Central memory CD8-positive, alpha-beta T cell (primary cell): ENCODE measurements around the gene ERBB4.

Source experiments
- ATAC-seq: fragments of 150-1000 bp; cut with Tn5 transposase; replicated peaks from 2 replicates; pipeline ENCODE4 v1.10.0; 2022; ENCODE audit warnings: mild to moderate bottlenecking, moderate FRiP score, moderate number of reproducible peaks; ENCODE audit not compliant: poor library complexity, severe bottlenecking; ENCODE audit errors: extremely low read depth
- DNase-seq, 2 donors: peaks; one replicate each; pipeline ENCODE4 v3.0.0; 2021; ENCODE audit warnings: low spot score in 2 of 2
- H3K27ac Mint-ChIP-seq: one replicate; pipeline ENCODE4 v1.8.0; 2022; ENCODE audit warnings: low read depth, mild to moderate bottlenecking, moderate library complexity, mixed read lengths
- H3K27me3 Mint-ChIP-seq: one replicate; pipeline ENCODE4 v1.8.0; 2022; ENCODE audit warnings: mixed read lengths
- H3K36me3 Mint-ChIP-seq: one replicate; pipeline ENCODE4 v1.8.0; 2022; ENCODE audit warnings: mild to moderate bottlenecking, moderate library complexity, mixed read lengths; ENCODE audit not compliant: insufficient read depth
- H3K4me1 Mint-ChIP-seq: one replicate; pipeline ENCODE4 v1.8.0; 2022; ENCODE audit warnings: mixed read lengths
- H3K4me3 Mint-ChIP-seq: one replicate; pipeline ENCODE4 v1.8.0; 2022; ENCODE audit warnings: mild to moderate bottlenecking, moderate library complexity, mixed read lengths
- H3K9me3 Mint-ChIP-seq: one replicate; pipeline ENCODE4 v1.8.0; 2022; ENCODE audit warnings: mixed read lengths

ERBB4 gene

GRCh38 chr2:212364112-212364985 is 174.3 kb downstream of the ERBB4 start:
- no peaks in the 10 kb centered on the region for H3K36me3 Mint-ChIP-seq
- no peaks in the 10 kb centered on the region for H3K27me3 Mint-ChIP-seq
- no peaks in the 10 kb centered on the region for H3K9me3 Mint-ChIP-seq
- no peak for ATAC-seq
- DNase-seq = no peak
- no peak overlapping the region for H3K4me3 Mint-ChIP-seq
- H3K27ac Mint-ChIP-seq = no peak overlapping the region
- H3K4me1 Mint-ChIP-seq = no peaks in the 10 kb centered on the region

- ATAC-seq (no peak), DNase-seq (no peak)
- peaks cover 3% of the 10 kb centered on the region for H3K9me3 Mint-ChIP-seq
- H3K27ac Mint-ChIP-seq = no peak overlapping the region
- no peaks in the 10 kb centered on the region for H3K36me3 Mint-ChIP-seq
- H3K4me1 Mint-ChIP-seq = no peaks in the 10 kb centered on the region
- H3K27me3 Mint-ChIP-seq = no peaks in the 10 kb centered on the region
- H3K4me3 Mint-ChIP-seq = no peak overlapping the region
Measured at GRCh38 chr2:212361174-212361756, 177.3 kb downstream of the ERBB4 start.

GRCh38 chr2:212360068-212360460 is 178.5 kb downstream of the ERBB4 start:
- H3K4me1 Mint-ChIP-seq = no peaks in the 10 kb centered on the region
- no peak overlapping the region for H3K4me3 Mint-ChIP-seq
- no peaks in the 10 kb centered on the region for H3K27me3 Mint-ChIP-seq
- H3K36me3 Mint-ChIP-seq = no peaks in the 10 kb centered on the region
- peaks cover 5% of the 10 kb centered on the region for H3K9me3 Mint-ChIP-seq
- no peak for ATAC-seq
- no peak for DNase-seq
- no peak overlapping the region for H3K27ac Mint-ChIP-seq

- no peak for ATAC-seq
- H3K27me3 Mint-ChIP-seq = no peaks in the 10 kb centered on the region
- no peak overlapping the region for H3K27ac Mint-ChIP-seq
- H3K36me3 Mint-ChIP-seq = no peaks in the 10 kb centered on the region
- peaks cover 5% of the 10 kb centered on the region for H3K9me3 Mint-ChIP-seq
- DNase-seq = no peak
- H3K4me3 Mint-ChIP-seq = no peak overlapping the region
- H3K4me1 Mint-ChIP-seq = no peaks in the 10 kb centered on the region
Measured at GRCh38 chr2:212359425-212360067, 179.1 kb downstream of the ERBB4 start.

- Mint-ChIP-seq H3K4me1 (no peaks in the 10 kb centered on the region), H3K4me3 (no peak overlapping the region), H3K36me3 (no peaks in the 10 kb centered on the region), H3K27ac (no peak overlapping the region), H3K9me3 (peaks cover 5% of the 10 kb centered on the region), H3K27me3 (no peaks in the 10 kb centered on the region)
- DNase-seq (no peak), ATAC-seq (no peak)
Measured at GRCh38 chr2:212357606-212358005, 181.0 kb downstream of the ERBB4 start.

GRCh38 chr2:212354382-212354781 is 184.2 kb downstream of the ERBB4 start:
- peaks cover 5% of the 10 kb centered on the region for H3K9me3 Mint-ChIP-seq
- no peaks in the 10 kb centered on the region for H3K36me3 Mint-ChIP-seq
- H3K4me3 Mint-ChIP-seq = no peak overlapping the region
- no peaks in the 10 kb centered on the region for H3K27me3 Mint-ChIP-seq
- no peak for ATAC-seq
- no peak for DNase-seq
- no peak overlapping the region for H3K27ac Mint-ChIP-seq
- no peaks in the 10 kb centered on the region for H3K4me1 Mint-ChIP-seq

GRCh38 chr2:212348501-212348900 is 190.1 kb downstream of the ERBB4 start:
- H3K4me3 Mint-ChIP-seq = no peak overlapping the region
- H3K27me3 Mint-ChIP-seq = no peaks in the 10 kb centered on the region
- ATAC-seq (no peak), DNase-seq (no peak)
- H3K27ac Mint-ChIP-seq = no peak overlapping the region
- no peaks in the 10 kb centered on the region for H3K36me3 Mint-ChIP-seq
- H3K4me1 Mint-ChIP-seq = no peaks in the 10 kb centered on the region
- no peaks in the 10 kb centered on the region for H3K9me3 Mint-ChIP-seq

- DNase-seq = no peak
- Mint-ChIP-seq H3K27ac (no peak overlapping the region), H3K4me3 (no peak overlapping the region), H3K9me3 (peaks cover 11% of the 10 kb centered on the region), H3K27me3 (no peaks in the 10 kb centered on the region), H3K4me1 (no peaks in the 10 kb centered on the region), H3K36me3 (no peaks in the 10 kb centered on the region)
- no peak for ATAC-seq
Measured at GRCh38 chr2:212346865-212347264, 191.7 kb downstream of the ERBB4 start.

GRCh38 chr2:212345966-212346365 is 192.6 kb downstream of the ERBB4 start:
- Mint-ChIP-seq H3K9me3 (peaks cover 11% of the 10 kb centered on the region), H3K4me1 (no peaks in the 10 kb centered on the region), H3K27me3 (no peaks in the 10 kb centered on the region), H3K27ac (no peak overlapping the region), H3K4me3 (no peak overlapping the region), H3K36me3 (no peaks in the 10 kb centered on the region)
- ATAC-seq (no peak), DNase-seq (no peak)

GRCh38 chr2:212344131-212344530 is 194.5 kb downstream of the ERBB4 start:
- Mint-ChIP-seq H3K36me3 (no peaks in the 10 kb centered on the region), H3K4me3 (no peak overlapping the region), H3K27me3 (no peaks in the 10 kb centered on the region), H3K4me1 (no peaks in the 10 kb centered on the region), H3K27ac (no peak overlapping the region), H3K9me3 (peaks cover 11% of the 10 kb centered on the region)
- DNase-seq (no peak), ATAC-seq (no peak)

GRCh38 chr2:212343167-212343566 is 195.4 kb downstream of the ERBB4 start:
- no peaks in the 10 kb centered on the region for H3K4me1 Mint-ChIP-seq

GRCh38 chr2:212337486-212338343 is 200.9 kb downstream of the ERBB4 start:
- Mint-ChIP-seq H3K9me3 (peaks cover 5% of the 10 kb centered on the region), H3K36me3 (no peaks in the 10 kb centered on the region), H3K4me3 (no peak overlapping the region), H3K4me1 (no peaks in the 10 kb centered on the region), H3K27ac (no peak overlapping the region), H3K27me3 (no peaks in the 10 kb centered on the region)
- DNase-seq (no peak), ATAC-seq (no peak)

More at GRCh38 chr2:212343167-212343566, 195.4 kb downstream of the ERBB4 start:
- H3K36me3 Mint-ChIP-seq = no peaks in the 10 kb centered on the region
- DNase-seq (no peak), ATAC-seq (no peak)
- H3K27me3 Mint-ChIP-seq = no peaks in the 10 kb centered on the region
- no peak overlapping the region for H3K27ac Mint-ChIP-seq
- H3K4me3 Mint-ChIP-seq = no peak overlapping the region
- peaks cover 11% of the 10 kb centered on the region for H3K9me3 Mint-ChIP-seq
